Mesothelial cell of epicardium (in vitro differentiated cells): Measurements from ENCODE around the gene DNAJC2. TPM values are rescaled to one million over a fixed set of nuclear protein-coding genes. Genes with fewer than 3 reads are reported as not detected.

Experiments used
- DNase-seq, 2 experiments: peaks; one replicate each; pipeline ENCODE4 v3.0.0; 2021; ENCODE audit warnings: low spot score in 2 of 2; ENCODE audit not compliant: unreplicated experiment in 2 of 2
- H3K27ac Mint-ChIP-seq: 2 replicates; pipeline ENCODE4 v1.8.0; 2021; ENCODE audit warnings: mixed read lengths
- H3K27me3 Mint-ChIP-seq: 2 replicates; pipeline ENCODE4 v1.8.0; 2021; ENCODE audit warnings: low read depth, mixed read lengths
- H3K36me3 Mint-ChIP-seq: 2 replicates; pipeline ENCODE4 v1.8.0; 2021; ENCODE audit warnings: mixed read lengths
- H3K4me1 Mint-ChIP-seq: 2 replicates; pipeline ENCODE4 v1.8.0; 2021; ENCODE audit warnings: mixed read lengths
- H3K4me3 Mint-ChIP-seq: 2 replicates; pipeline ENCODE4 v1.8.0; 2021; ENCODE audit warnings: mild to moderate bottlenecking, moderate library complexity, mixed read lengths
- H3K9me3 Mint-ChIP-seq: 2 replicates; pipeline ENCODE4 v1.8.0; 2021; ENCODE audit warnings: mixed read lengths
- total RNA-seq: library from RNA; stranded (reverse); gene quantifications from 3 replicates; pipeline ENCODE4 v1.2.1, GENCODE V29; 2021
- TF ChIP-seq, protein P1 (sequence below): fragments of 200-600 bp; sonication (generic); IDR thresholded peaks from one replicate; pipeline ENCODE4 v1.5.0; 2021; ENCODE audit warnings: antibody characterized with exemption; ENCODE audit not compliant: unreplicated experiment

DNAJC2 gene
- total RNA-seq, 1 donor from 2014 or later: 31.1 TPM

- Mint-ChIP-seq H3K4me3 (no peak overlapping the region), H3K4me1 (no peaks in the 10 kb centered on the region), H3K9me3 (no peaks in the 10 kb centered on the region), H3K27me3 (no peaks in the 10 kb centered on the region), H3K36me3 (peaks cover 38% of the 10 kb centered on the region), H3K27ac (no peak overlapping the region)
- DNase-seq: no peak
- TF ChIP-seq, protein P1, sequence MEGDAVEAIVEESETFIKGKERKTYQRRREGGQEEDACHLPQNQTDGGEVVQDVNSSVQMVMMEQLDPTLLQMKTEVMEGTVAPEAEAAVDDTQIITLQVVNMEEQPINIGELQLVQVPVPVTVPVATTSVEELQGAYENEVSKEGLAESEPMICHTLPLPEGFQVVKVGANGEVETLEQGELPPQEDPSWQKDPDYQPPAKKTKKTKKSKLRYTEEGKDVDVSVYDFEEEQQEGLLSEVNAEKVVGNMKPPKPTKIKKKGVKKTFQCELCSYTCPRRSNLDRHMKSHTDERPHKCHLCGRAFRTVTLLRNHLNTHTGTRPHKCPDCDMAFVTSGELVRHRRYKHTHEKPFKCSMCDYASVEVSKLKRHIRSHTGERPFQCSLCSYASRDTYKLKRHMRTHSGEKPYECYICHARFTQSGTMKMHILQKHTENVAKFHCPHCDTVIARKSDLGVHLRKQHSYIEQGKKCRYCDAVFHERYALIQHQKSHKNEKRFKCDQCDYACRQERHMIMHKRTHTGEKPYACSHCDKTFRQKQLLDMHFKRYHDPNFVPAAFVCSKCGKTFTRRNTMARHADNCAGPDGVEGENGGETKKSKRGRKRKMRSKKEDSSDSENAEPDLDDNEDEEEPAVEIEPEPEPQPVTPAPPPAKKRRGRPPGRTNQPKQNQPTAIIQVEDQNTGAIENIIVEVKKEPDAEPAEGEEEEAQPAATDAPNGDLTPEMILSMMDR: no peak
Observed at GRCh38 chr7:103307503-103308231, 36.9 kb downstream of the DNAJC2 start.

DNA sequence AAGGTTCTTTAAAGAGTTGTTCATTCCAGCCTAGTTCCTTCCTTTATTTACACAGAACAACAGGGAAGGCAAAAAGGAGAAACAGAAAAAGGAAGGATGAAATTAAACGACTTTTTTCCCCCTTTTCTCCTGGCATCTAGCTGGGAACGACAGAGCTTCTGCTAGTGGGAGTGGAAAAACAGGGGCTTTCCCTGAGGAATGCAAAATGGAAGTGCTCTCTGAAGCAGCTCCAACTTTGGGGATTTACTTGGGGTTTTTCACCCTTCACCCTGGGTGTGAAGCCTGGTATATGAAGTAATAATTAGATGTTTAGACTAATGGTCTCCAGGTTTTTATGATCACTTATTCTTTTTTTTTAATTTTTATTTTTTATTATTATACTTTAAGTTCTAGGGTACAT, 43.1 kb downstream of the DNAJC2 start:
- TF ChIP-seq, protein P1: no peak
- Mint-ChIP-seq H3K36me3 (peaks cover 36% of the 10 kb centered on the region), H3K27ac (no peak overlapping the region)

DNA sequence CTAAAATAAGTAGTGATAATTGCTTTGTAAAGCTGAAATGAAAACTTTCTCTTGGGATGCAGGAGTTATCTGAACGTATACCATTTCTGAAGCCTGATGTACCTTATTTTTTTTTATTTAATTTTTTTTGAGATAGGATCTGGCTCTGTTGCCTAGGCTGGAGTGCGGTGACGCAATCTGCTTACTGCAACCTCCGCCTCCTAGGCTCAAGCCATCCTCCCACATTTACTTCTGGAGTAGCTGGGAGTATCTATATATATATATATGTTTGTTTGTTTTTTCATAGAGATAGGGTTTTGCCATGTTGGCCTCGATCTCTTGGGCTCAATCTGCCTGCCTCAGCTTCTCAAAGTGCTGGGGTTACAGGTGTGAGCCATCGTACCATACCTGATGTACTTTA, 44.9 kb downstream of the DNAJC2 start:
- TF ChIP-seq, protein P1: no peak
- DNase-seq: no peak
- H3K27ac Mint-ChIP-seq: no peak overlapping the region
- H3K27me3 Mint-ChIP-seq: no peaks in the 10 kb centered on the region
- no peak overlapping the region for H3K4me3 Mint-ChIP-seq
- H3K4me1 Mint-ChIP-seq: peaks cover 15% of the 10 kb centered on the region
- H3K36me3 Mint-ChIP-seq: peaks cover 26% of the 10 kb centered on the region
- no peaks in the 10 kb centered on the region for H3K9me3 Mint-ChIP-seq

More for the DNA sequence above, 43.1 kb downstream of the DNAJC2 start:
- H3K4me3 Mint-ChIP-seq: no peak overlapping the region
- H3K4me1 Mint-ChIP-seq: peaks cover 15% of the 10 kb centered on the region
- no peaks in the 10 kb centered on the region for H3K9me3 Mint-ChIP-seq
- no peak for DNase-seq
- H3K27me3 Mint-ChIP-seq: no peaks in the 10 kb centered on the region

- no peak for DNase-seq
- peaks cover 13% of the 10 kb centered on the region for H3K27me3 Mint-ChIP-seq
- H3K36me3 Mint-ChIP-seq: peaks cover 16% of the 10 kb centered on the region
Observed at GRCh38 chr7:103297837-103298179, 46.8 kb downstream of the DNAJC2 start.

DNA sequence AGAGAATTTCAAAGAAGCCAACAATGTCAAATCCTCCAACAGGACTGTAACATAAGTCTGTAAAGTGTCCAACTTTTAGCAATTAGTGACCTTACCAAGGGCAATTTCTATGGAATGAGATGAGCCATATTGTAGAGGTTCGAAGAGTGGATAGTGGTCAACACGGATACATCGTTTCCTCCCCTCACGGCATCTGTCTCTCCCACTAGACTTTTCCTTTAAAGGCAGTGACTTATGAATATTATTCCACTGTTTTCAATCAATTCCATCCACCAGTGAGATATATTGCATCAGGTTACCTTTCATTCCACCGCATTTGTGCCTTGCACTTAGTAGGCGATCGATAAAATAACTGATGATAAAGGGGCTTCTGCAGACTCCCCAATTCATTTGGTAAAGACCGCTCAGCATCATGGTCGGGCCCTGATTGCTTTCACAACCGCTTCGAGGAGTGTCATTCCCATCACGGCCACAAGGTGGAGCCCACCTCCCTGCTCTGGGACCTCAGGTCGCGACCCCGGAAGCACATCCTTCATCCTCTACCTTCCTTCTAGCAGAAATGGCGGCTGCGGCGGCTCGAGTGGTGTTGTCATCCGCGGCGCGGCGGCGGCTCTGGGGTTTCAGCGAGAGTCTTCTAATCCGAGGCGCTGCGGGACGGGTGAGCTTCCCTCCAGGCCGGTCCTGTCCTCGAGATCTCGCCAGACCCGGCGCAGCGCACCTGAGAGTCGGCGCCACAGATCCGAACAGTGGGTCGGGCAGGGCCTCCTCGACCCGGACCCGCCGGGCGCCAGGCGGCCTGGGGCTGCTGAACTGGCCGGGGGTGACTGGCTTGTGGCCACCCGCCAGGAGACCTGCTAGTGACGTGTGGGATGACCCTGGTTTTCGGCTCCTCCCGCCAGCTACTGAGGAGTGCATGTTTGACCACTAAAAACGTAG, 47.4 kb downstream of the DNAJC2 start, which contains the start of gene PMPCB:
TSS of gene PMPCB (plus strand) at position 535 of the 936 bp plus-strand sequence. CDS start at position 560, 25 bp downstream.
- Mint-ChIP-seq H3K27ac (peak within 1 kb of the TSS; percentile 90), H3K36me3 (peaks cover 12% of the 10 kb centered on the region), H3K4me3 (peak within 1 kb of the TSS; percentile 88), H3K27me3 (peaks cover 18% of the 10 kb centered on the region), H3K9me3 (peaks cover 3% of the 10 kb centered on the region), H3K4me1 (peaks cover 15% of the 10 kb centered on the region)
- DNase-seq: peak; percentile 73 to 95
- TF ChIP-seq, protein P1: peak; percentile 99

More at GRCh38 chr7:103297837-103298179, 46.8 kb downstream of the DNAJC2 start:
- TF ChIP-seq, protein P1: no peak
- Mint-ChIP-seq H3K4me1 (peaks cover 15% of the 10 kb centered on the region), H3K27ac (peak overlapping the region; percentile 90), H3K4me3 (peak overlapping the region; percentile 88), H3K9me3 (peaks cover 3% of the 10 kb centered on the region)
